Astrocyte (in vitro differentiated cells and primary cell): ENCODE data around the gene NKAIN2. TPM values are rescaled to one million over a fixed set of nuclear protein-coding genes. Genes with fewer than 3 reads are reported as not detected.

ENCODE experiments used
- DNase-seq: peaks from one replicate; pipeline ENCODE4 v3.0.0-alpha.2; 2010; ENCODE audit warnings: low read depth
- FAIRE-seq: peaks from 2 replicates; lab custom pipeline; 2011; peaks lifted over from hg19 to GRCh38; lab: Jason Lieb, UNC
- H2AFZ ChIP-seq: 2 replicates; pipeline ENCODE4 v1.6.0; 2012; ENCODE audit warnings: low read depth, low read length, inconsistent platforms
- H3K27ac ChIP-seq: 2 replicates; pipeline ENCODE4 v1.5.1; 2011; ENCODE audit warnings: low read depth, low read length, inconsistent platforms
- H3K27me3 ChIP-seq: 2 replicates; pipeline ENCODE4 v1.6.0; 2011; ENCODE audit warnings: low read length, inconsistent platforms; ENCODE audit not compliant: insufficient read depth
- H3K36me3 ChIP-seq: 2 replicates; pipeline ENCODE4 v1.5.1; 2011; ENCODE audit warnings: low read length, inconsistent platforms; ENCODE audit not compliant: insufficient read depth
- H3K4me1 ChIP-seq: 2 replicates; pipeline ENCODE4 v1.5.1; 2011; ENCODE audit warnings: low read length, inconsistent platforms; ENCODE audit not compliant: insufficient read depth
- H3K4me2 ChIP-seq: 2 replicates; pipeline ENCODE4 v1.6.0; 2012; ENCODE audit warnings: low read length, inconsistent platforms
- H3K4me3 ChIP-seq: 2 replicates; pipeline ENCODE4 v1.5.1; 2011; ENCODE audit warnings: low read depth, mild to moderate bottlenecking, low read length, inconsistent platforms; ENCODE audit not compliant: insufficient read depth
- H3K79me2 ChIP-seq: 2 replicates; pipeline ENCODE4 v1.6.0; 2012; ENCODE audit warnings: mild to moderate bottlenecking, low read length, inconsistent platforms; ENCODE audit not compliant: insufficient read depth
- H3K9ac ChIP-seq: 2 replicates; pipeline ENCODE4 v1.6.0; 2012; ENCODE audit warnings: mild to moderate bottlenecking, low read length, inconsistent platforms
- H3K9me3 ChIP-seq: 2 replicates; pipeline ENCODE4 v1.5.1; 2012; ENCODE audit warnings: low read depth, mild to moderate bottlenecking, low read length, inconsistent platforms; ENCODE audit not compliant: insufficient read depth
- H4K20me1 ChIP-seq: 2 replicates; pipeline ENCODE4 v1.6.0; 2012; ENCODE audit warnings: low read length, inconsistent platforms; ENCODE audit not compliant: insufficient read depth
- H3K27ac Mint-ChIP-seq: one replicate; pipeline ENCODE4 v1.8.0; 2021; ENCODE audit warnings: mild to moderate bottlenecking, mixed read lengths; ENCODE audit not compliant: unreplicated experiment
- H3K27me3 Mint-ChIP-seq: one replicate; pipeline ENCODE4 v1.8.0; 2021; ENCODE audit warnings: low read depth, mixed read lengths; ENCODE audit not compliant: unreplicated experiment
- H3K36me3 Mint-ChIP-seq: one replicate; pipeline ENCODE4 v1.8.0; 2021; ENCODE audit warnings: low read depth, mixed read lengths; ENCODE audit not compliant: unreplicated experiment
- H3K4me1 Mint-ChIP-seq: one replicate; pipeline ENCODE4 v1.8.0; 2021; ENCODE audit warnings: low read depth, mixed read lengths; ENCODE audit not compliant: unreplicated experiment
- H3K4me3 Mint-ChIP-seq: one replicate; pipeline ENCODE4 v1.8.0; 2021; ENCODE audit warnings: mild to moderate bottlenecking, moderate library complexity, mixed read lengths; ENCODE audit not compliant: unreplicated experiment
- H3K9me3 Mint-ChIP-seq: one replicate; pipeline ENCODE4 v1.8.0; 2021; ENCODE audit warnings: mild to moderate bottlenecking, mixed read lengths; ENCODE audit not compliant: unreplicated experiment
- EZH2 ChIP-seq: IDR thresholded peaks from 2 replicates; pipeline ENCODE4 v1.6.1; 2012; ENCODE audit warnings: mild to moderate bottlenecking, low read length, inconsistent platforms; ENCODE audit not compliant: insufficient read depth
- total RNA-seq: library from RNA; stranded (reverse); gene quantifications from 2 replicates; pipeline ENCODE4 v1.2.1, GENCODE V29; 2021
- TF ChIP-seq, protein P1 (sequence below): IDR thresholded peaks from 2 replicates; pipeline ENCODE4 v1.5.1; 2011; ENCODE audit warnings: low read depth, mild to moderate bottlenecking, inconsistent platforms, low read length, moderate library complexity; ENCODE audit not compliant: insufficient read depth

Gene NKAIN2
- total RNA-seq, 1 donor from 2014 or later = 0.07 TPM

GRCh38 chr6:124226396-124226795, 422.7 kb downstream of the NKAIN2 start:
- peaks cover 5% of the 10 kb centered on the region for H3K9me3 Mint-ChIP-seq
- H3K4me1 Mint-ChIP-seq = peaks cover 39% of the 10 kb centered on the region
- H3K27me3 Mint-ChIP-seq = no peaks in the 10 kb centered on the region
- H3K4me1 ChIP-seq = peaks cover 7% of the 10 kb centered on the region
- peak overlapping the region; percentile 91 for H3K27ac Mint-ChIP-seq
- FAIRE-seq (no peak), DNase-seq (peak; percentile 65)
- H3K27ac ChIP-seq = peak overlapping the region; percentile 45
- H3K36me3 ChIP-seq = no peaks in the 10 kb centered on the region
- no peak overlapping the region for H3K4me3 ChIP-seq
- H2AFZ ChIP-seq = no peak overlapping the region
- no peaks in the 10 kb centered on the region for H3K9me3 ChIP-seq
- H4K20me1 ChIP-seq = no peaks in the 10 kb centered on the region
- H3K79me2 ChIP-seq = no peaks in the 10 kb centered on the region
- no peaks in the 10 kb centered on the region for H3K27me3 ChIP-seq
- H3K4me2 ChIP-seq = peak overlapping the region; percentile 4
- no peaks in the 10 kb centered on the region for H3K36me3 Mint-ChIP-seq
- TF ChIP-seq EZH2 = no peak
- TF ChIP-seq, protein P1, sequence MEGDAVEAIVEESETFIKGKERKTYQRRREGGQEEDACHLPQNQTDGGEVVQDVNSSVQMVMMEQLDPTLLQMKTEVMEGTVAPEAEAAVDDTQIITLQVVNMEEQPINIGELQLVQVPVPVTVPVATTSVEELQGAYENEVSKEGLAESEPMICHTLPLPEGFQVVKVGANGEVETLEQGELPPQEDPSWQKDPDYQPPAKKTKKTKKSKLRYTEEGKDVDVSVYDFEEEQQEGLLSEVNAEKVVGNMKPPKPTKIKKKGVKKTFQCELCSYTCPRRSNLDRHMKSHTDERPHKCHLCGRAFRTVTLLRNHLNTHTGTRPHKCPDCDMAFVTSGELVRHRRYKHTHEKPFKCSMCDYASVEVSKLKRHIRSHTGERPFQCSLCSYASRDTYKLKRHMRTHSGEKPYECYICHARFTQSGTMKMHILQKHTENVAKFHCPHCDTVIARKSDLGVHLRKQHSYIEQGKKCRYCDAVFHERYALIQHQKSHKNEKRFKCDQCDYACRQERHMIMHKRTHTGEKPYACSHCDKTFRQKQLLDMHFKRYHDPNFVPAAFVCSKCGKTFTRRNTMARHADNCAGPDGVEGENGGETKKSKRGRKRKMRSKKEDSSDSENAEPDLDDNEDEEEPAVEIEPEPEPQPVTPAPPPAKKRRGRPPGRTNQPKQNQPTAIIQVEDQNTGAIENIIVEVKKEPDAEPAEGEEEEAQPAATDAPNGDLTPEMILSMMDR = no peak
- H3K4me3 Mint-ChIP-seq = no peak overlapping the region
- no peak overlapping the region for H3K9ac ChIP-seq

GRCh38 chr6:124233221-124233620, 429.6 kb downstream of the NKAIN2 start:
- H3K36me3 ChIP-seq = no peaks in the 10 kb centered on the region
- TF ChIP-seq, protein P1 = no peak
- no peak for TF ChIP-seq EZH2
- no peak overlapping the region for H3K27ac Mint-ChIP-seq
- no peaks in the 10 kb centered on the region for H3K9me3 ChIP-seq
- no peak overlapping the region for H3K4me3 ChIP-seq
- H3K36me3 Mint-ChIP-seq = no peaks in the 10 kb centered on the region
- no peak overlapping the region for H3K4me3 Mint-ChIP-seq
- H3K27me3 Mint-ChIP-seq = no peaks in the 10 kb centered on the region
- no peaks in the 10 kb centered on the region for H3K4me1 Mint-ChIP-seq
- no peak for DNase-seq
- H3K9ac ChIP-seq = no peak overlapping the region
- no peaks in the 10 kb centered on the region for H3K79me2 ChIP-seq
- H2AFZ ChIP-seq = no peak overlapping the region
- no peaks in the 10 kb centered on the region for H3K27me3 ChIP-seq
- no peaks in the 10 kb centered on the region for H3K4me1 ChIP-seq
- no peak for FAIRE-seq
- H4K20me1 ChIP-seq = no peaks in the 10 kb centered on the region
- no peak overlapping the region for H3K27ac ChIP-seq
- peaks cover 6% of the 10 kb centered on the region for H3K9me3 Mint-ChIP-seq
- no peak overlapping the region for H3K4me2 ChIP-seq

DNA sequence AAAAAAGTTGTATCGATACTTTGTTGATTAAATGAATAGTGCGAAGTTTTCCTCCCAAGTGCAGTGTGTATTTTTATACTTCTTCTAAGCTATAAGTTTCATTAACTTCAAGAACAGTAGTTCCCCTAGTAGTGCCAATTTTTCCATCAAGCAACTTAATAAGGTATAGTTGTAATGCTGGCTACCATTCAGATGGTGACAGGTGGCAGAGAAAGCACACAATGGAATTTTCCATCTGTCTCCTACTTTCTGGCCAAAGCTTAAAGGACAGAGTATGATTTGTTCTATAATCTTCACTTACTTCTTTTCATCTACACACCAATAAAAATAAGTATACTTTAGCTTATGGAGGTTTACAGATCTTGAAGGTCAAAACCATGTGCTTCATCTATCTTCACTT, 431.1 kb downstream of the NKAIN2 start:
- H3K9ac ChIP-seq = no peak overlapping the region
- Mint-ChIP-seq H3K27me3 (no peaks in the 10 kb centered on the region), H3K4me1 (no peaks in the 10 kb centered on the region), H3K9me3 (peaks cover 6% of the 10 kb centered on the region), H3K4me3 (no peak overlapping the region), H3K27ac (no peak overlapping the region), H3K36me3 (peaks cover 3% of the 10 kb centered on the region)
- DNase-seq (no peak), FAIRE-seq (no peak)
- no peak for TF ChIP-seq EZH2
- TF ChIP-seq, protein P1 = no peak
- no peak overlapping the region for H3K4me3 ChIP-seq
- H3K79me2 ChIP-seq = no peaks in the 10 kb centered on the region
- H3K27me3 ChIP-seq = no peaks in the 10 kb centered on the region
- no peaks in the 10 kb centered on the region for H3K9me3 ChIP-seq
- no peaks in the 10 kb centered on the region for H3K4me1 ChIP-seq
- H4K20me1 ChIP-seq = no peaks in the 10 kb centered on the region
- no peaks in the 10 kb centered on the region for H3K36me3 ChIP-seq
- H3K4me2 ChIP-seq = no peak overlapping the region
- H2AFZ ChIP-seq = no peak overlapping the region
- H3K27ac ChIP-seq = no peak overlapping the region
